Activated CD8-positive, alpha-beta memory T cell treated with anti-CD3 and anti-CD28 coated beads for 24 hours (primary cell): Measurements from ENCODE around the gene PRKG2.
"Not testable (repeated sequence)": the region's sequence is repeated elsewhere in the genome, so short reads cannot be mapped to it uniquely, and the experiment has no call there.

Source experiments
- DNase-seq: peaks from one replicate; pipeline ENCODE4 v3.0.0-alpha.2; 2020

PRKG2 gene

GRCh38 chr4:81214881-81215868 is at the start of gene PRKG2:
TSS of gene PRKG2 (minus strand) at chr4:81215222. CDS start at chr4:81205047, 10,175 bp downstream.
- no peak for DNase-seq

- DNase-seq = no peak
Observed at GRCh38 chr4:81260443-81261101, 45.5 kb upstream of the PRKG2 start.

GRCh38 chr4:81258841-81259550 is 44.0 kb upstream of the PRKG2 start:
- DNase-seq = no peak

GRCh38 chr4:81257816-81258215 is 42.8 kb upstream of the PRKG2 start:
- no peak for DNase-seq

- no peak for DNase-seq
Observed at GRCh38 chr4:81257021-81257420, 42.0 kb upstream of the PRKG2 start.

- DNase-seq = no peak
Observed at GRCh38 chr4:81256059-81256970, 41.3 kb upstream of the PRKG2 start.

- no peak for DNase-seq
Observed at GRCh38 chr4:81255524-81255923, 40.5 kb upstream of the PRKG2 start.

GRCh38 chr4:81250430-81250829 is 35.4 kb upstream of the PRKG2 start:
- DNase-seq = no peak

- no peak for DNase-seq
Observed at GRCh38 chr4:81245218-81246009, 30.4 kb upstream of the PRKG2 start.

- no peak for DNase-seq
Observed at GRCh38 chr4:81237791-81238190, 22.8 kb upstream of the PRKG2 start.

- DNase-seq = no peak
Observed at GRCh38 chr4:81235982-81236749, 21.1 kb upstream of the PRKG2 start.

- DNase-seq = no peak
Observed at GRCh38 chr4:81227968-81228367, 12.9 kb upstream of the PRKG2 start.

- no peak for DNase-seq
Observed at GRCh38 chr4:81227138-81227537, 12.1 kb upstream of the PRKG2 start.

GRCh38 chr4:81225252-81225651 is 10.2 kb upstream of the PRKG2 start:
- DNase-seq = no peak

GRCh38 chr4:81222082-81222472 is 7.1 kb upstream of the PRKG2 start:
- not testable (repeated sequence) for DNase-seq

GRCh38 chr4:81221303-81222081 is 6.5 kb upstream of the PRKG2 start:
- DNase-seq = no peak

- DNase-seq = no peak
Observed at GRCh38 chr4:81220271-81220670, 5.2 kb upstream of the PRKG2 start.

- DNase-seq = no peak
Observed at GRCh38 chr4:81218206-81218605, 3.2 kb upstream of the PRKG2 start.

GRCh38 chr4:81217779-81218178 is 2.8 kb upstream of the PRKG2 start:
- DNase-seq = no peak

- DNase-seq = no peak
Observed at GRCh38 chr4:81215931-81216330, 909 bp upstream of the PRKG2 start.
